EH (cell line): ENCODE results near the gene ASTN1.

ENCODE experiments used
- DNase-seq: peaks from one replicate; pipeline ENCODE4 v3.0.0-alpha.2; 2015; ENCODE audit warnings: low read depth

ASTN1 gene

GRCh38 chr1:177163844-177164379, 600 bp downstream of the ASTN1 start:
- DNase-seq = no peak

- no peak for DNase-seq
Observed at GRCh38 chr1:177162243-177162642, 2.3 kb downstream of the ASTN1 start.

- no peak for DNase-seq
Observed at GRCh38 chr1:177146499-177146898, 18.0 kb downstream of the ASTN1 start.

DNA sequence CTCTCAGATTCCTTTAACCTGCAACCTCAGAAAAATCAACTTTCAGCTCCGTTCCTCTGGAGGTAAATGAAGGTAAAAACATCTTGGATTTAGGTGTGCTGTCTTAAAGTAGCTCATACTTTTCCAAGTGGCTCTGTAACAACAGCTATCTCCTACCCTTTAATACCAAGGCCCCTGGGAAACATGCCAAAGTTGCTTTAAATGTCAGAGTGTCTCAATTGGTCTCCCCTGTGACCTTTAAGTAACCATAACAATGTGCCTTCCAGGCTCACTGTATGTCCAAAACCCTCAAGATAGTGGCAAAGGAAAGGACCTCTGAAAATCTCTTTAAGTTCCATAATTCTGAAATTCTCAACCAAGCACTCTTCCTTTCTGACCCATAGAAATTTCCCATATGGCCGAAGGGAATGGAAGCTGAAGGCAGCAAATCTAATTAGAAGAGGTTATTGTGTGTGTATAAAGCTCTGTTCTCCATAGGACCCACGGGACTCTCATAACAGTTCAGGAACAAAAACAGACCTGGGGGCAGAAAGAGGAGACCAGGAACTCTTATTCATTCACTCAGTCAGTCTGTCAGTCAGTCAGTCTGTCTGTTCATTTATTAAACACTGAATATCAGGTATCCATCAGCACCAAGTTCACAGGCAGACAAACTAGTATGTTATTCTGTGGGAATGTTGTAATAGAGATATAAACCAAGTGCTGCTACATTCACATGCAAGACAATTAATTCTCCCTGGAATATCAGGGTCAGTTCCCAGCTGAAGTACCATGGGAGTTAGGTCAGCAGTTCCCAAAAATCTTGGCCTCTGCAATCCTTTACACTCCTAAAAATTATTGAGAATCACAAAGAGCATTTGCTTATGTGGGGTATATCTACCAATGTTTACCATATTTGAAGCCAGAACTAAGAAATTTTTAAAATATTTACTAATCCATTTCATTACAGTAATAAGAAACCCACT, 19.1 kb downstream of the ASTN1 start:
- DNase-seq = no peak

DNA sequence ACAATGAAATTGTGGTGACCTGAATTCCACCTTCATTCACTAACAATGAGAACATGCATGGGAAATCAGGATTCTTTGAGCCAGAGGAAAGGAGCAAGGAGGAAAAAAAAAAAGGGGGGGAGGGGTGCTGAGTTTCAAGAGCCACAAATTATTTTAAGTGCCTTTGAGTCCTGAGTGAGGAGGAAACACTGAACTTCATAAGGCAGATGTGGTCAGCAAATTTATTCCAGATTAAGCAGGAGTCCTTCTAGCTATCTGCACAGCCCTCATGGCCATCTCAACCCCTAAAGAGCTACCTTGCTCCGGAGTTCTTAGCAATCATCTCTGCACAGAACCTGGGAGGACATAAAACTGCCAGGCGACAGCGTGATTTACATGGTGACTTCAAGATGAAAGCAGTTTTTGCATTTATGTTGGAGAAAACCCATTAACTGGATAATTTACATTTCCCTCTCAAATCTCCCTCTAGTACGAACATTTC, 21.7 kb downstream of the ASTN1 start:
- DNase-seq = no peak

DNA sequence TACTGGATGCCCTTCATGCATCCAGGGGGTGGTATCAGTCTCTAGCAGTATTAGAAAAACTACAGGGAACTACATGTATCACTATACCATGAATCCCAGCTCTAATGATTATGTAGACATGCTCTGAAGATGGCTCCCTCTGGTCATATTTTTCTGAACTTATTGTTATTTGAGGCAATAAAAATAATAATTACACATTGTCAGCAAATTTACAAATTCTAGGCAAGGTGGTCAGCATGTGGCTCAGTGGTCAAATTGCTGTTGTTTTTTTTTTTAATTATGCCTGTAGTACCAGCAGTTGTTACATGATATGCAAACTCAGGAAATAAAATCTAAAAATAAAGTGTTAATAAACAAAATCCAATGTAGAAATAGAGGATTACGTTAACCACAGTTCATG, 22.5 kb downstream of the ASTN1 start:
- no peak for DNase-seq

DNA sequence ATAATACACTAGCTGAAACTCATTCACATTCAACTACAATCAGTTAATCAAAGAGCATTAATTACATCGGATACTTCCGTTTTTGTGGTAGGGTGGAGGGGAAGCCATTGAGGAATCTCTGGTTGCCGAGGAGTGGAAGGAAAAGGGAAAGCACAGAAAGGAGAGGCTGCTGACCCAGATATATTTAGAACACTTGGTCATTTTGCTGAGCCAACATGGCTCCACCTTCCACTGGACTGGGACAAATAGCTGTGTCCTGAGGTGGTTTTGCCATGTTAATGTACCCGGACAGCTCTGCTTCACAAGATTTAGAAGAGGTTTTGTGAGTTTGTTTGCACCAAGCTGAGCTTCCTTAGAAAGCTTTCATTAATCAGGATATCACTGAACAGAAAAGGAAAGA, 26.2 kb downstream of the ASTN1 start:
- DNase-seq = no peak

DNA sequence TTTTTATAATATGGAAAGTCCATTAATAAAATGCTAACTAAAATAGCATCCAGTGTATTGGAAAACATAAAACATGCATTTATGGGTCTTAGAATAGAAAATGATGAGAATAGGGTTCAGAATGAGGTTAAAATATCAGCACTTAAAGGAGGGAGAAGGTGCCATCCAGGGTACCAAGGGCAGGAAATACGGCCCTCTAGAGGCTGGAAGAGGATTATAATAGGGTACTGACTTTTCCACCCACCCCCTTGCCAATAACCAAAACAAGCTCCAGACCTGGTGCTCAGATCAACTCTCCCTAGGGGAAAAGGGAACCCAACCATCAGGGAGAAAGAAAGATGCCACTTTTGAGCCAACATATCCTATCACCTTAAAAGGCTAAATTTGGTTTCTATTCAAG, 26.7 kb downstream of the ASTN1 start:
- DNase-seq = no peak

GRCh38 chr1:177135250-177135649, 29.3 kb downstream of the ASTN1 start:
- no peak for DNase-seq

- DNase-seq = no peak
Observed at GRCh38 chr1:177133977-177134538, 30.5 kb downstream of the ASTN1 start.

DNA sequence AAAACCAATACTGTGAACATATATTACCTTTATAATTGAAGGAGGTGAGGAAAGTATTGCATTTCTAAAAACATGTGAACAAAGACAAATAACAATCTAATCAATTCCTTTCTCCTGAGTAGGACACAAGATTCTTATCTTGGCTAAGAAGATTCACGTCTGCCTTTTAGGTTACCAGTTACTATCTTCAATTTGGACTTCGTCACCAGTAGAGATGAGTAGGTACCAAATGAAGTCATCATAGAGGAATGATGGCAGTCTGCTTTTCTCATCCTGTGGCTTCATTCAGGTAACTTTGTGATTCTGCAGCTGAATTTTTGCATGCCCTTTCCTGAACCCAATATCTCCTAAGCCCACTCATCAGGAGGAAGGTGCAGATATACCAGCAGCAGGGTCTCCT, 32.4 kb downstream of the ASTN1 start:
- no peak for DNase-seq

GRCh38 chr1:177131723-177132122, 32.8 kb downstream of the ASTN1 start:
- no peak for DNase-seq

GRCh38 chr1:177130451-177130945, 34.0 kb downstream of the ASTN1 start:
- no peak for DNase-seq

- DNase-seq = no peak
Observed at GRCh38 chr1:177128665-177129281, 35.7 kb downstream of the ASTN1 start.

- DNase-seq = no peak
Observed at GRCh38 chr1:177126267-177126666, 38.2 kb downstream of the ASTN1 start.

DNA sequence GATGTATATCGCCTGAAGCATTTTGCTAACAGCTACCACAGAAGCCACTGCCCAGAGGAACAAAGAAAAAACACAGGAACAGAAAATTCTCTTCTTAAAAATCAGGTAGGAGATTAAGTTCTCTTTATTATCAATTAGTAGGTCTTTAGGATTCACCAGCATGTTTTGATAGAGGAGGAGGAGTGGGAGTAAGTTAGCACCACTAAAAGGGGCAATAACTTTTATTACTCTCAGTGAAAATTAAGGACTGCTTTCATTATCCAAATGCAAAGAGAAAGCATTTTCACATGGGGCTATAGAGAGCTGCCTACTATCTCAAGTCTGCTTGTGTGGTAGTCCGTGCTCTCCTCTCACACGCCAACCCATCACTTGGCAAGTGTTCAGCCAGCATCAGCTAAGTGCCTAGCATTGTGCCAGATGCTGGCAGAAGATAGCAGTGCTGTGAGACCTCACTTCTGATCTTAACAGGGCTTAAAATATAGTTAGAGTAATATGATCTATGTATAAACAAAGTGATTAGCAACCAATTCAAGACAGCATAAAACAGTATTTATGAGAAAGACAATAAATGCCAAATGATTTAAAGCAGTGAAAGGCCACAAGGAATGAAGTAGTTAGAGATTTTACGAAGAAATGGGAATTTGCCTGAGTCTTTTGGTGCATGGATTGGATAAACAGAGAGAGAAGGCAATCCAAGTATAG, 39.8 kb downstream of the ASTN1 start:
- no peak for DNase-seq

GRCh38 chr1:177122461-177123251, 41.9 kb downstream of the ASTN1 start:
- DNase-seq = no peak

GRCh38 chr1:177119311-177119710, 45.2 kb downstream of the ASTN1 start:
- DNase-seq = no peak

- no peak for DNase-seq
Observed at GRCh38 chr1:177118901-177119300, 45.6 kb downstream of the ASTN1 start.

DNA sequence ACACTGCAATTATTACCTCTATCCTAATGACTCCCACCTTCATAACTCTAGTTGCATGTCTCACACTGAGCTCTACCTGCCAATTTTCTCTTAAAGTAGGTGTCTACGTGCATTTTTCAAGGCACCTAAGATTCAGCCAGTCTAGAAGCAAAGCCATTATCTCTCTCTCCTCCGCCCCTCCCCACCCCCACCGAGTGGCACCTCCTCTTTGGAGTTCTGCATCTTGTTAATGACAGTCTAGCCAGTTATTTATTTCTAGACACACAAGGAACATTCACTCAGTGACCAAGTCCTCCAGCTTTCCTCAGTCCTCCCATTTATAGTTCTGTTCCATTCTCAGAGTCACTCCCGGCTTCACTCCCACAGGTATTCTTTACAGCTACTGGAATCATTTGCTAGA, 47.6 kb downstream of the ASTN1 start:
- no peak for DNase-seq
